HG03565 (cell line): Measurements from ENCODE around the gene KCNA5.

Experiments
- ATAC-seq: cut with Tn5 transposase; IDR thresholded peaks from one replicate; pipeline ENCODE4 v1.9.1; 2021; ENCODE audit warnings: mild to moderate bottlenecking, moderate library complexity; ENCODE audit not compliant: unreplicated experiment

Gene KCNA5

DNA sequence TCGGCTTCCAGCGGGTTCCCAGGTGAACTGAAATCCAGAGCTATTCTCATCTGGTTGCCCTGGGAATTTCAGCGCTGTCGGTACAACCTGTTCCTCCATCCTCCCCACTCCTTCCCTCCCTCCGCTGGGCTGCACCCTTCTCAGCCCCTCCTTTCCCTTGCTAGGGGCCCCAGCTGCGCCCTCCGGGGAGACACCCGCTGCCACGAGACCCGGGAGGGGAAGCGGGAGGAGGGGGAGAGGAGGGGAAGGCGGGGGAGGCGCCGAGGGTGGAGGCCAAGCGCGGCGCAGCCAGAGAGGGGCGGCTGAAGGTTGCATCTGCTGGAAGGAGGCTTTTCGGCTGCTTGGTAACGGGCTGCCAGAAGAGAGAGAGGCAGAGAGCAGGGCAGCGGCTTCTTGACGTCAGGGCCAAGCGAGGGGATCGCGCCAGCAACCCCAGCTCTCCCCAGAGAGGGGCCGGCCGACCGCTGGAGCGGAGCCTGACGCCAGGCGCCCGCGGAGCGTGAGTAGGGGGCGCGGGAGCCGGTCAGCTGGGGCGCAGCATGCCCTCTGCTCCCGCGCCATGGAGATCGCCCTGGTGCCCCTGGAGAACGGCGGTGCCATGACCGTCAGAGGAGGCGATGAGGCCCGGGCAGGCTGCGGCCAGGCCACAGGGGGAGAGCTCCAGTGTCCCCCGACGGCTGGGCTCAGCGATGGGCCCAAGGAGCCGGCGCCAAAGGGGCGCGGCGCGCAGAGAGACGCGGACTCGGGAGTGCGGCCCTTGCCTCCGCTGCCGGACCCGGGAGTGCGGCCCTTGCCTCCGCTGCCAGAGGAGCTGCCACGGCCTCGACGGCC lies at the start of gene KCNA5:
Gene KCNA5 (plus strand): TSS at position 291 of the 831 bp plus-strand sequence. CDS start 269 bp downstream, at position 560.
- no peak for ATAC-seq

DNA sequence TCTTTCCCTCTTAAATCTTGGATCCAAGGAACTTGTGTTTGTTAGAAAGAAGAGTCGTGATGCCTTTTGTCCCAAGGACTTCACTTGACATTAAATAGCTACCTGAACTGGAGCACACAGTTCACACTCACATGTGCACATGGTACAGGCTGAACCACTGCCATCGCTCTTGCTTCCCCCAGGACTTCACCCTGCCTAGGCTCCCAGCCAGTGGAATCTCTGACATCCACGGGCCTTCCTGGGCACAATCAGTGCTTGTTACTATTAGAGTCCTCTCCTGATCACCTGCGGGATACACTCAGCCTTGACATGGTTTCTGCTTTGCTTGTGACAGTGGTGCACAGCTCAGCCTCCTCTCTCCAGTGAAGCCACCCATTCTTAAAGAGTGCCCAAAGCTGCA lies 49.1 kb upstream of the KCNA5 start:
- no peak for ATAC-seq

- ATAC-seq = no peak
These were observed 47.0 kb upstream of the KCNA5 start for GRCh38 chr12:4996714-4997113.

GRCh38 chr12:4997939-4998338 lies 45.7 kb upstream of the KCNA5 start:
- ATAC-seq = no peak

GRCh38 chr12:5000204-5000603 lies 43.5 kb upstream of the KCNA5 start:
- ATAC-seq = no peak

- ATAC-seq = no peak
These were observed 42.9 kb upstream of the KCNA5 start for GRCh38 chr12:5000658-5001385.

DNA sequence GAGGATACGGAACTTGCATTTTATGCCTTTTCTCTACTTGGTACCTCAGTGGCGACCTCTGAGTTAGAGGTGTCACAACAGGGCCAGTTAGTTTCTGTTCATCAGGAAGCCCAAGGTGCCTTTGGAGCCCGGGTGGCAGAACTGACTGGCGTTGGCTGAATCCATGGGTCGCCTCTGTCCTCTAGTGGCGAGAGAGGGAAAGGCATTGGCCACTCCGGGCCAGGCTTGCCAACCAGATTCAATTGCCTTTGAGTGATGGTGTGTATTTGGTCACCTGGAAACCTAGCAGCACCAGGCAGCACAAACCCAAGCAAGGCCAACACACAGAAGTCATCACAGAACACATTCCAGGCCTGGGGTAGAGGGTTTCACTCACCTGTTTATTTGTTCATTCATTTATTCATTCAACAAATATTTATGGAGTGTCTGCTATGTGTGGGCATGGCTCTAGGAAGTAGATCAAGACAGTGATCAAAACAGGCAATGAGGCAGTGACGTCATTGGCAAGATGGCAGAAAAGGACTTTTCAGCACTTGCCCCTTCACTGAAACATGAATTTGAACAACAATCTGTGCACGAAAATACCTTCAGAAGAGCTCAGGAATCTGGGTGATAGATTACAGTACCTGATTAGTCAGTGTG lies 40.5 kb upstream of the KCNA5 start:
- ATAC-seq = no peak

DNA sequence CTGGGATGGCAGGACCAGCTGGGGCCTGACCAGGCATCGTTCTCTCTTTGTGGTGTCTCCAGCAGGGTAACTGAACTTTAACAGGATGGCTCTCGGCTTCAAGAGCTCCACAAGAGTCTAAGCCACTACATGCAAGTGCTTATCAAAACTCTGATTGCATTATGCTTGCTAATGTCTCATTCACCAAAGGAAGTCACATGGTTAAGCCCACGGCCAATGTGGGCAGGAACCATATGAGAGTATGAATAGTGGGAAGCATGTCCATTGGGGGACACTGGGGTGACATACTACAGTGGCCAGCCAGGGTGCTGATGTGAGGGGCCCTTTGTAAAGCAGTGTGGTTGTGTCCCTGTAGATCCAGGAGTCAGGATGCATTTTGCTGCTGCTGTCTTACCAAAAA lies 35.0 kb upstream of the KCNA5 start:
- no peak for ATAC-seq

DNA sequence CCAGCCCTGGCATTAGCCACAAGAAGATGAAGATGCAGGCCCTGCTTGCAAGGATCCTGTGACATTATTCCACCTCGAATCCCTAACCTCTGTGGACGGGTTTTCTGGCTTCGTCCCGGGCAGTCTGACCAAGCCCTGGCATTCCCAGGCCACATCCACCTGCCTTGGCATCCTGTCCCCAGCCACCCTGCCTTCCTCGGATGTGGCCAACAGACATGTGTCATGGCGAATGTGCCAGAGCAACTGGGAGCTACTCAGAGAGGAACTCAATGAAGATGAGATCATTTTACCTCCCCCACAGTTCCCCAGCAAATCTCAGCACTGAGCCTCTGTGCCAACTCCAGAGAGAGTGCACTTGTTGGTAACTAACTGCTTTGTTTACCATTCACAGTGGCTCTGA lies 33.5 kb upstream of the KCNA5 start:
- ATAC-seq = no peak

DNA sequence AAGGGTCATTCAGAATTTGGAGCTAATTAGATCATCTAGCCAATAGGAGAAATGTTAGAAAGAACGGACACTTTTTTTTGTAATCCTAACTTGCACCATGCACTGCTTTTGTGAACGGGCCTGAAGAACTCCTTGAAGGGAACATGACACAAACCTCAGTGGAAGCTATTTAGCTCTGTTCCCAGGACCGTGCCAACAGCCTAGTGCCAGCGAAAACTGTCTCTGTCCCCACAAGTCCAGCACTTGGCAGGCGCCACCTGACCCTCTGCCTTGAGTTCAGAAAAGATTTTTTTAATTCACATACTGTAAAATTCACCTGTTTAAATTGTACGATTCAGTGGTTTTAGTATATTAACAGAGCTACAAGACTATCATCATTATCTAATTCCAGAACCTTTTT lies 31.3 kb upstream of the KCNA5 start:
- no peak for ATAC-seq

- no peak for ATAC-seq
These were observed 30.4 kb upstream of the KCNA5 start for GRCh38 chr12:5013266-5013730.

- no peak for ATAC-seq
These were observed 29.4 kb upstream of the KCNA5 start for GRCh38 chr12:5014269-5014668.

DNA sequence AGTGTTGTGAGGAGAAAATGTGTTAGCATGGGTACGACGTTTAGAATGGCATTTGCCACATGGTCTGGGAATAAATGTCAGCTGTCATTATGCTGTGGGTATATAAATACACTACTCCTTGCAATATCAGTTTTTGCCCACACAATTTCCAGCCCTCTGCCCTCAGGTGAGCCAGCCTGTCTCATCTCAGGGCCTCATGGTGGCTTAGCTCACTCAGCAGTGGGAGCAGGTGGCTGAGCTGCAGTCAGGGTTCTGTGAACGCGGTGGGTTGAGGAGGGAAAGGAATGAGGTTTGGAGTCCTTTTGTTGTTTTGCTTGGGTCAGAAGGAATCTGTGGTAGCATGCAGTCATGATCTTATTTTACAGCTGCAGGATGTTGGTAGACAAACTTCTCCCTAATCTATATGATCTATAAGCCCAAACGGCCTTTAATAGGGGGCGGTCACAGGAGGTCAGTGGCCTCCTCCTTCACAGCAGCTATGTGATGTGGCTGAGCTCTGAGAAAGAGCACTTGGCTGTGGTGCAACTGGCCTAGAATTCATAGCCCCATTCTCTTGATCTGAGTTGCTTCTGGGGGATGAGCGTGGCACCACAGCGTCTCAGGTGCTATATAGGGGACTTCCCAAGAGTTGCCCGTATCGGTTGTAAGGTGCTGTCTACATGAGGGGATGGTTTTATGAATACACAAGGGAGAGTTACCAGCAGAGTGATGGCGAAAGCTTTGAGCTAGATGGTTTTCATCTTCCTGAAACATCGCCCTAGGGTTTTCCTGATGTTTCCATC lies 27.8 kb upstream of the KCNA5 start:
- no peak for ATAC-seq

- no peak for ATAC-seq
These were observed 27.2 kb upstream of the KCNA5 start for GRCh38 chr12:5016526-5016925.

- no peak for ATAC-seq
These were observed 25.9 kb upstream of the KCNA5 start for GRCh38 chr12:5017638-5018348.

- ATAC-seq = no peak
These were observed 25.0 kb upstream of the KCNA5 start for GRCh38 chr12:5018677-5019076.

DNA sequence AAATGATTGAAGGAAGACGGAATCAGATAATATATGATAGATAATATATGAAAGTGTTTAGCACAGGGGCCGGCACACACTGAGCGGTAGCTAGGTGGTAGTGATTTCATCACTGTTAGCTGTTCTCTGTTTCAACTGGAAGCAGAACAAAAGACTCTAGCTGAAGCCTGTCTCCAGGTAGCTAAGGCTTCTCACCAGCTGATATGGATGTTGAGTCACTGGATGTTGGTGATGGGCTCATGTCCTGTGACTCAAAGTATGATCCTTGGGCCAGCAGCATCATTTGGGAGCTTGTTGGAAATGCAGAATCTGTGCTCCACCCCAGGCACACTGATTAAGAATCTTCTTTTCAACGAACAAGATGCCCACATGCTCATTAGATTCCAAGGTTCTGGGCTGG lies 21.7 kb upstream of the KCNA5 start:
- ATAC-seq = no peak

DNA sequence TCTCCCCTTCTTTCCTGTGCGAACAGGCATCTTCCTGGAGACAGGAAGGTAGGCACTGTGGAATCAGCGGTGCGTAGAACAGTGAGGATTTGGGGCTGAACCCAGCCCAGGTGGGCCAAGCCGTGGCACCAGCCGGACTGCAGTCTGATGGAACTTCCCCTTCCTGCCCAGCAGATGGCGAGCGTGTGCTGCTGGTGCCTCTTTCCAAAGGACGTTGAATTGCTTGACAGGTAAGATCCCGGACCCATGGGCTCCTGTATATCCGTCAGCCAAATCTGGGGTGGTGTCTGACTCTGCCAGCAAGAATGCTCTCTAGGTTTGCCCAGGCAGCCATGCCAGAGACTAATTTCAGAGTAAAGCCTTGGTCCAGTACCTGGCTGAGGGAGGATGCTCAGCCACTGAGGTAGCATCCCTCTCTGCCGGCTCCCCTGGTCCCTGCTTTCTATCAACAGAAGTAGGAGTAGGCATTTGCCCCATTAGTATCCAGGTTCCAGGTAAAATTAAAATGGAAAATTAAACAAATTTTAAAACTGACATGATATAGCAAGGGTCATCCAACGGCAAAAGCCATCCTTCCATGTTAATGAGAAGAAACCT lies 21.1 kb upstream of the KCNA5 start:
- no peak for ATAC-seq

- no peak for ATAC-seq
These were observed 19.8 kb upstream of the KCNA5 start for GRCh38 chr12:5023842-5024241.
